ENCODE data around the gene NFYC. TPM values are rescaled to one million over a fixed set of nuclear protein-coding genes. Genes with fewer than 3 reads are reported as not detected.

The NFYC gene
- total and polyA plus RNA-seq, 2 experiments from 2014 or later = 23.7 to 28.3 TPM

- Histone ChIP-seq H3K27ac (no peak overlapping the region), H3K4me3 (no peak overlapping the region), H3K27me3 (replicated peaks; ENCODE audit: insufficient read depth) (no peaks in the 10 kb centered on the region), H3K9ac (no peak overlapping the region), H3K79me2 (ENCODE audit: insufficient read depth) (peaks cover 98% of the 10 kb centered on the region), H2AFZ (no peak overlapping the region), H3K9me3 (ENCODE audit: low read depth) (no peaks in the 10 kb centered on the region), H3K9me2 (ENCODE audit: insufficient read depth) (no peaks in the 10 kb centered on the region), H3K4me2 (ENCODE audit: unreplicated experiment) (no peak overlapping the region), H4K20me1 (ENCODE audit: insufficient read depth) (no peaks in the 10 kb centered on the region), H3F3A (ENCODE audit: insufficient read depth) (0 out of 2 replicates have a peak, but pooled peaks cover 7% of the 10 kb centered on the region), H3K4me1 (ENCODE audit: insufficient read depth) (peaks cover 5% of the 10 kb centered on the region), H3K36me3 (ENCODE audit: low read depth) (no peaks in the 10 kb centered on the region)
- DNase-seq = no peak
- WGBS, 2 experiments (ENCODE audit: low coverage in 1 of 2, low lambda C conversion rate in 2 of 2, missing lambda C conversion rate in 2 of 2) = 73 to 88% methylated on average over 2 of the region's 2 CpGs
- TF ChIP-seq EZH2 (IDR thresholded peaks at IDR 0.05; ENCODE audit: insufficient read depth, poor library complexity, severe bottlenecking) = no peak
- no peak for TF ChIP-seq EZH2phosphoT487 (IDR thresholded peaks at IDR 0.05; ENCODE audit: insufficient read depth, low read depth)
- in situ Hi-C loops (cut with MboI) = no loop called here
Observed at GRCh38 chr1:40732756-40733301, 41.3 kb downstream of the NFYC start.

GRCh38 chr1:40734882-40735628 is 43.6 kb downstream of the NFYC start:
- Histone ChIP-seq H3K4me1 (ENCODE audit: insufficient read depth) (peaks cover 13% of the 10 kb centered on the region; the same call in 1 of the 2 replicates), H3F3A (ENCODE audit: insufficient read depth) (peaks cover 16% of the 10 kb centered on the region), H3K4me2 (ENCODE audit: unreplicated experiment) (no peak overlapping the region), H3K79me2 (ENCODE audit: insufficient read depth) (peaks cover 76% of the 10 kb centered on the region), H3K27me3 (replicated peaks; ENCODE audit: insufficient read depth) (no peaks in the 10 kb centered on the region), H3K36me3 (ENCODE audit: low read depth) (peaks cover 8% of the 10 kb centered on the region; the same call in 1 of the 2 replicates), H3K4me3 (no peak overlapping the region), H2AFZ (no peak overlapping the region), H3K9me3 (ENCODE audit: low read depth) (no peaks in the 10 kb centered on the region), H3K9me2 (ENCODE audit: insufficient read depth) (no peaks in the 10 kb centered on the region), H3K27ac (no peak overlapping the region), H3K9ac (no peak overlapping the region), H4K20me1 (ENCODE audit: insufficient read depth) (no peaks in the 10 kb centered on the region)
- TF ChIP-seq EZH2phosphoT487 (IDR thresholded peaks at IDR 0.05; ENCODE audit: insufficient read depth, low read depth) = no peak
- WGBS, 2 experiments (ENCODE audit: low coverage in 1 of 2, low lambda C conversion rate in 2 of 2, missing lambda C conversion rate in 2 of 2) = 71 to 79% methylated on average over 8 of the region's 8 CpGs
- no peak for DNase-seq
- in situ Hi-C loops (cut with MboI) = no loop called here

GRCh38 chr1:40736085-40736531 is 44.6 kb downstream of the NFYC start:
- peaks cover 17% of the 10 kb centered on the region for H3F3A ChIP-seq (ENCODE audit: insufficient read depth)
- in situ Hi-C loops (cut with MboI) = no loop called here
- H3K9ac ChIP-seq = no peak overlapping the region
- H3K4me3 ChIP-seq = no peak overlapping the region
- DNase-seq = peak; percentile 60
- peaks cover 14% of the 10 kb centered on the region; the same call in 1 of the 2 replicates for H3K4me1 ChIP-seq (ENCODE audit: insufficient read depth)
- no peak overlapping the region for H2AFZ ChIP-seq
- peak overlapping the region; percentile 12 for H3K27ac ChIP-seq
- peaks cover 68% of the 10 kb centered on the region for H3K79me2 ChIP-seq (ENCODE audit: insufficient read depth)
- H4K20me1 ChIP-seq (ENCODE audit: insufficient read depth) = no peaks in the 10 kb centered on the region
- H3K36me3 ChIP-seq (ENCODE audit: low read depth) = peaks cover 14% of the 10 kb centered on the region; the same call in 1 of the 2 replicates
- H3K27me3 ChIP-seq (replicated peaks; ENCODE audit: insufficient read depth) = no peaks in the 10 kb centered on the region
- TF ChIP-seq EZH2phosphoT487 (IDR thresholded peaks at IDR 0.05; ENCODE audit: insufficient read depth, low read depth) (no peak), EZH2 (IDR thresholded peaks at IDR 0.05; ENCODE audit: insufficient read depth, poor library complexity, severe bottlenecking) (no peak)
- no peaks in the 10 kb centered on the region for H3K9me2 ChIP-seq (ENCODE audit: insufficient read depth)
- no peak overlapping the region for H3K4me2 ChIP-seq (ENCODE audit: unreplicated experiment)
- H3K9me3 ChIP-seq (ENCODE audit: low read depth) = no peaks in the 10 kb centered on the region

DNA sequence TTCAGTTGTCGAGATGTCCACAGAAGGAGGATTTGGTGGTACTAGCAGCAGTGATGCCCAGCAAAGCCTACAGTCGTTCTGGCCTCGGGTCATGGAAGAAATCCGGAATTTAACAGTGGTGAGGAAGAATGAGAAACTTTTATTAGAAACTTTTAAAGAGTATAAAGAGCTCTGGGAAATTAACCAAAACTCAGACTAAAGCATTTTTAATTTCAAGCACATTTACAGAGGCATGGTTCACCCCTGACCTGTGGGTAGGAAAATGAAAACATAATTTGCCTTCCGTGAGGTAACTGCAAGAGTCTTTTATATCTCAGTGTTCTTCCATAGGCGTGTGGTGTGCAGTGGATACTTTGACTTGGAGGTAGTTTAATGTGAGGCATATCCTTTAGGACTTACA is 47.3 kb downstream of the NFYC start:
- no peak overlapping the region for H2AFZ ChIP-seq
- H3K36me3 ChIP-seq (ENCODE audit: low read depth) = peaks cover 14% of the 10 kb centered on the region; the same call in 1 of the 2 replicates
- peaks cover 17% of the 10 kb centered on the region for H3F3A ChIP-seq (ENCODE audit: insufficient read depth)
- whole genome bisulfite sequencing, 2 experiments (ENCODE audit: low coverage in 1 of 2, low lambda C conversion rate in 2 of 2, missing lambda C conversion rate in 2 of 2) = 97% methylated on average over 6 of the region's 6 CpGs
- no peak overlapping the region for H3K9ac ChIP-seq
- H3K27me3 ChIP-seq (replicated peaks; ENCODE audit: insufficient read depth) = no peaks in the 10 kb centered on the region
- TF ChIP-seq EZH2phosphoT487 (IDR thresholded peaks at IDR 0.05; ENCODE audit: insufficient read depth, low read depth) = no peak
- no peak for TF ChIP-seq EZH2 (IDR thresholded peaks at IDR 0.05; ENCODE audit: insufficient read depth, poor library complexity, severe bottlenecking)
- peak overlapping the region; percentile 32; the same call in 1 of the 2 replicates for H3K27ac ChIP-seq
- no peak for DNase-seq
- peaks cover 49% of the 10 kb centered on the region for H3K79me2 ChIP-seq (ENCODE audit: insufficient read depth)
- no peaks in the 10 kb centered on the region for H3K9me3 ChIP-seq (ENCODE audit: low read depth)
- H4K20me1 ChIP-seq (ENCODE audit: insufficient read depth) = no peaks in the 10 kb centered on the region
- H3K4me2 ChIP-seq (ENCODE audit: unreplicated experiment) = no peak overlapping the region
- in situ Hi-C loops (cut with MboI) = no loop called here
- no peak overlapping the region for H3K4me3 ChIP-seq
- no peaks in the 10 kb centered on the region for H3K9me2 ChIP-seq (ENCODE audit: insufficient read depth)
- H3K4me1 ChIP-seq (ENCODE audit: insufficient read depth) = peaks cover 14% of the 10 kb centered on the region; the same call in 1 of the 2 replicates
